SK-N-MC (cell line): Measurements from ENCODE around the gene RRM2.
"Not testable (repeated sequence)": the region's sequence is repeated elsewhere in the genome, so short reads cannot be mapped to it uniquely, and the experiment has no call there.

ENCODE experiments used
- DNase-seq: peaks from one replicate; pipeline ENCODE4 v3.0.0-alpha.2; 2011; ENCODE audit warnings: low read depth, low spot score
- H3K27ac ChIP-seq: fragments of 200-600 bp; sonication (generic); 2 replicates; pipeline ENCODE4 v1.5.1; 2016; ENCODE audit warnings: mixed run types
- H3K36me3 ChIP-seq: fragments of 200-600 bp; sonication (generic); 2 replicates; pipeline ENCODE4 v1.6.1; 2017; ENCODE audit warnings: antibody characterized with exemption, low read length, mixed read lengths; ENCODE audit not compliant: insufficient read depth
- H3K4me3 ChIP-seq: fragments of 200-600 bp; sonication (generic); 2 replicates; pipeline ENCODE4 v1.5.1; 2016
- H3K9ac ChIP-seq: fragments of 200-600 bp; sonication (generic); 2 replicates; pipeline ENCODE4 v1.8.0; 2017; ENCODE audit warnings: mixed run types, mixed read lengths; ENCODE audit not compliant: insufficient read length
- H3K9me3 ChIP-seq: fragments of 200-600 bp; sonication (generic); 2 replicates; pipeline ENCODE4 v1.6.1; 2017; ENCODE audit warnings: low read depth, mild to moderate bottlenecking, antibody characterized with exemption, low read length, moderate library complexity, mixed read lengths
- EZH2 ChIP-seq: fragments of 200-600 bp; sonication (generic); IDR thresholded peaks from one replicate; pipeline ENCODE4 v1.6.1; 2017; ENCODE audit warnings: antibody characterized with exemption
- FOXP2 ChIP-seq: optimal IDR thresholded peaks from 2 replicates; pipeline ENCODE3; 2011; ENCODE audit warnings: mild to moderate bottlenecking, moderate library complexity; ENCODE audit not compliant: insufficient read depth; ENCODE audit errors: extremely low read length, control extremely low read depth
- POLR2AphosphoS5 ChIP-seq: IDR thresholded peaks from 2 replicates; pipeline ENCODE4 v1.6.1; 2012; ENCODE audit warnings: mild to moderate bottlenecking, low read depth, low read length, borderline replicate concordance

Gene RRM2

DNA sequence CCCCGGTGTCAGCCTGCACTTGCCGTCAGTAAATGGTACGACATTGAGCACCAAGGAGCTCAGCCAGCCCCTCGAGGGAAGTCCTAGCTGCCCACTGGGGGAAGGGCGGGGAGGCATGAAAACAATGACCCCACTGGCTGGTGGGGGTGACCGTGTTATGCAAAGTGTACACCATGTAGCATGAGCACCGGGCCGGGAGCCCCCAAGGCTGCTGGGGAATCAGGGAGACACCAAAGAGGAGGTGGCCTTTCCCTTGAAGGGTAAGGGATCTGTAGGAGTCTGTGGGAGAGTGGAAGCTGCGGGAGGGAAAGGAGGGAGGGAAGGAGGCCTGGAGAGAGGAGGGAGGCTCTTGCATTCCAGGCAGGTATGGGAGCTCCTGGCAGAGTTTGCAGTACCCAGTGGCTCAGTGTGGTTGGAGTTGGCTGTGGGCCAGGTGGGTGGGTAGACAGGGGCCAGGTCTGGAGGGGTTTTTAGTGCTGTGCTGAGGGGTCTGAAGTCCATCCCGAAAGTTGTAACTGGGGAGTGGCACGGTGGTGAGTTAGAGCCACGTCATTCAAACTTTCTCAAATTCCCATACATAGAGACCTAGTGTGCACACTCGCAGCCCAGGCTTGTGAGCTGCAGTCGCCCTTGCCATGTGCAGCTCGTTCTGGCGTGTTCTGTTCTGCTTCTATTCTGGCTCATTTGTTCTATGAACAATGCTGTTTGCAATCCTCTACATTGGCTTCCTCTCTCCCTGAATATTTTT is 22.4 kb downstream of the RRM2 start:
- TF ChIP-seq FOXP2 (no peak), POLR2AphosphoS5 (no peak), EZH2 (no peak)
- Histone ChIP-seq H3K9me3 (no peaks in the 10 kb centered on the region), H3K9ac (no peak overlapping the region), H3K36me3 (peaks cover 4% of the 10 kb centered on the region; the same call in 1 of the 2 replicates), H3K4me3 (no peak overlapping the region), H3K27ac (no peak overlapping the region)
- no peak for DNase-seq

DNA sequence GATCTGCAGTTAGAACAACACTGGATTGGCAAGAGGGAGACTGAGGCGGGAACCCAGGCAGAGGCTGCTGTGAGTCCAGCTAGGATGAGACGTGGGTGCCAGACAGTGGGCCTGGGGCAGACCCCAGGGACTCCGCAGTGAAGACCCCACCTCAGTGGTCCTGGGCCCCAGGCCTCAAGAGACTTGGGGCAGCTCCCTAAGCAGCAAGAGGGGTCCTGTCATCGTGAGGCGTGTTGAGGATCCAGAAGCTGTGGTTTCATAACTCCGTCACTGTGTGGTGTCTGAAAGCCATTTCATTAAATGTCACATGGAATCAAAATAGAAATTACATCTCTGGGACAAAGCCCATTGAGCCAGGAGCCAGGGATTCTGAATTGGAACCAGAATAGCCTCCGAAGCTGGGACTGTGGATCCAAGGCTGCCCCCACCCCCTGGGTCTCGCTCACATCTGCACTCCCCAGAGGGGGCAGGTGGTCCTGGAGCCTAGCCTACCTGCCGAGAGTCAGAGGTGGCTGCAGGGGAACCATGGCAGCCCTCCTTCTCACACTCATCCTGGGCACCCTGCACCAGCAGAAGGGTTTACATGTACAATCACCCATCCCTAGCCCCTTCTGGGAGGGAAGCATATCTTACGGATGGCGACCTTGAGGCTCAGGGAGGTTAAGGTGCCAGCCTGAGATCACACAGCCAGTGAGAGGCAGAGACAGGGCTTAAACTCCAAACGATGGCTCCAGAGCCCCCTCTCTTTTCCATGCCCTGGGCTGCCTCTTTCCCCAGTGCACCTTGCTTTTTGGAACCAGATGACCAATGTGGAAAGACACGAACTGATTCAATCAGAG is 23.2 kb downstream of the RRM2 start:
- H3K36me3 ChIP-seq, result peaks cover 4% of the 10 kb centered on the region; the same call in 1 of the 2 replicates
- H3K4me3 ChIP-seq, result no peak overlapping the region
- H3K9ac ChIP-seq, result no peak overlapping the region

DNA sequence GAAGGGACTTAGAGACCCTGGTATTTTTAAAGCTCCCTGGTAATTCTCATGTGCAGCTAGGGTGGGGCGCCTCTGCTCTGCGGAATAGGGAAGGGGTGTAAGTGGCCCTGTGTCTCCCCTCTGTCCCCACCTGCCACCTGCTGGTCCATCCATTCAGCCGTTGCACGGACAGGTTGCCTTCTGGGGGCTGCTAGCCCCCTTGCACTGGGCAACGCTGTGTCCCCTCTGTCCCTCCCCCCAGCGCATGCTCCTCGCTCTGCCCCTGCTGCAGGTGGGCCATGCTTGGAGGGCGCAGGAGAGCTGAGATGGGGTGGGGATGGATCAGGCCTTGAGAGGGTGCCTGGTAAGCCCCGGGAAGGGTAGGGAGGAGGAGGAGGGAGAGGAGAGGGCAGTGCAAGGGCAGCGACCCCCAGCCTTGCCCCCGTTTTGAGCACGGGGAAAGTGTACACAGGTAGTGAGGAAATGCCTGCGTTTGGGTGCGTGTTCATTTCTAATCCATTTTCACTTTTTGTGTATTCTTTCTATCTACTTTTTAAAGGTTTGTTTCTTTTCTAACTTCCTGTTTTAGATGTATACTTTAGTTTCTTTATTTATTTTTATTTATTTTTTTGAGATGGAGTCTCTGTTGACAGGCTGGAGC is 23.9 kb downstream of the RRM2 start:
- H3K9me3 ChIP-seq, result no peaks in the 10 kb centered on the region
- H3K4me3 ChIP-seq, result no peak overlapping the region
- no peak for DNase-seq
- H3K36me3 ChIP-seq, result peaks cover 4% of the 10 kb centered on the region; the same call in 1 of the 2 replicates
- H3K27ac ChIP-seq, result no peak overlapping the region
- TF ChIP-seq EZH2 (no peak), FOXP2 (no peak)
- H3K9ac ChIP-seq, result no peak overlapping the region

More for the DNA sequence above, 23.2 kb downstream of the RRM2 start:
- H3K27ac ChIP-seq, result no peak overlapping the region
- TF ChIP-seq POLR2AphosphoS5 (no peak), EZH2 (no peak), FOXP2 (no peak)
- no peaks in the 10 kb centered on the region for H3K9me3 ChIP-seq
- DNase-seq, result no peak

DNA sequence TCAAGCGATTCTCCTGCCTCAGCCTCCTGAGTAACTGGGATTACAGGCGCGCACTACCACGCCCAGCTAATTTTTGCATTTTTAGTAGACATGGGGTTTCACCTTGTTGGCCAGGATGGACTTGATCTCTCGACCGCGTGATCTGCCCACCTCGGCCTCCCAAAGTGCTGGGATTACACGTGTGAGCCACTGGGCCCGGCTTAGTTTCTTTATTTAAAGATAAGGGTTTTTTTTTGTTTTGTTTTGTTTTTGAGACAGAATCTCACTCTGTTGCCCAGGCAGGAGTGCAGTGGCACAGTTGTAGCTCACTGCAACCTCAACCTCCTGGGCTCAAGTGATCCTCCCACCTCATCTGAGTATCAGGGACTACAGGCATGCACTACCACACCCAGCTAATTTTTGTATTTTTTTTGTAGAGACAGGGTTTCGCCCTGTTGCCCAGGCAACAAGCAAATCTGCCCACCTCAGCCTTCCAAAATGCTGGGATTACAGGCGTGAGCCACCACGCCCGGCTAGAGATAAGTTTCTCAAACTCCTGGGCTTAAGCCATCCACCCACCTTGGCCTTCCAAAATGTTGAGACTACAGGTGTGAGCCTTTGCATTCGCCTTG is 24.6 kb downstream of the RRM2 start:
- not testable (repeated sequence) for H3K9me3 ChIP-seq, DNase-seq, H3K36me3 ChIP-seq, H3K9ac ChIP-seq, H3K4me3 ChIP-seq, H3K27ac ChIP-seq

DNA sequence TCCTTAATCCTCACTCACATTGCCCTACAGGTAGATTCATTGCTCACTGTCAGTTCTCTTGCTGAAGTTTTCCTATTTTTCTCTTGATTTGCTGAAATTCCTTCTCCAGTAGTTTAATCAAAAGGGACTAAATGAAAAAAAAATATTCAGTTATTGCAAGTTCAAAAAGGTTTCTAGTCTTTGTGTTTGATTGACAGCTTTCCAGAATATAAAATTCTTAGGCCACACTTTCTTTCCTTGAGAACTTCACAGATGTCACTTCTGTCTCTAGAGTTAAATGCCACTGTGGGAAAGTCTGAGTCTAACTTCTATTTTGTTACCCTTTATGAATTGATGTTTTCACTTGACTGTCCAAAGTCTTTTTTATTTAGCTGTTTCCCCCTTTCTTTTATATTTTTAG is 25.7 kb downstream of the RRM2 start:
- H3K36me3 ChIP-seq, result peaks cover 1% of the 10 kb centered on the region; the same call in 1 of the 2 replicates
- TF ChIP-seq POLR2AphosphoS5 (no peak), FOXP2 (no peak), EZH2 (no peak)

DNA sequence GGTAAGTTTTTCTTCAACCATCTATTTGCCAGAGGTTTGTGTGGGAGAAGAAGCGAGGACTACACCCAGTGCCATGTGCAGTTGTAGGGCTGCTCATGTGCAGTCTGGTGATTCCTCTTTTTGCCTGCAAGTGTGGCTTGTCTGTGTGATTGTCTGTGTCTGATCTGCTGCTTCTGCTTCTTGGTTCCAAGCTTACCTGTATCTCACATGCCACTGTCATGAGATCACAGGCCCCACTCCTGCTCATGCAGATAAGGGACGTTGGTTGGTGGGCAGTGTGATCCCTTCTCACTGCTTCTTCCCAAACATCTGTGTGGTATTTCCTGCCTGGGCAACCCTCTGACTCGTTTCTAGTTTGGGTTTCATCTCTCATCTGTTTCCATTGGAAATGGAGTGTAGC is 27.1 kb downstream of the RRM2 start:
- no peak overlapping the region for H3K4me3 ChIP-seq
- TF ChIP-seq FOXP2 (no peak), POLR2AphosphoS5 (no peak), EZH2 (no peak)
- H3K9ac ChIP-seq, result no peak overlapping the region
- no peaks in the 10 kb centered on the region for H3K9me3 ChIP-seq
- H3K27ac ChIP-seq, result no peak overlapping the region
- no peaks in the 10 kb centered on the region; the same call in 1 of the 2 replicates for H3K36me3 ChIP-seq
- no peak for DNase-seq

More for the DNA sequence above, 25.7 kb downstream of the RRM2 start:
- no peak for DNase-seq
- H3K4me3 ChIP-seq, result no peak overlapping the region
- no peaks in the 10 kb centered on the region for H3K9me3 ChIP-seq
- no peak overlapping the region for H3K9ac ChIP-seq
- no peak overlapping the region for H3K27ac ChIP-seq

DNA sequence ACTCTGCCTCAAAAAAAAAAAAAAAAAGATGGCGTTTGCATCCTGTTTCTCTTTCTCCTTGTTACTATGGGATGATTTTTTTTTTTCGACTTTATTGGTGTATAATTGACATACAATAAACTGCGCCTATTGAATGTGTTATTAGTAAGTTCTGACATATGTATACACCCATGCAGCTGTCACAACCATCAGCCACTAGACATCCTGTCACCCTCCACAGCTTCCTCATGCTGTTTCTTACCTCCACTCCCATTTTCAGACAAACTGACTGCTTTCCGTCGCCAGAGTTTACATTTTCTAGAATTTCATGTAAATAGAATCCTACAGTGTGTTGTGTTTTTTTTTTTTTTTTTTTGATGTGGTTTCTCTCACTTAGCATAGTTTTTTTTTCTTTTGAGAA is 27.9 kb downstream of the RRM2 start:
- Histone ChIP-seq H3K36me3 (no peaks in the 10 kb centered on the region), H3K4me3 (no peak overlapping the region), H3K9me3 (no peaks in the 10 kb centered on the region), H3K27ac (no peak overlapping the region), H3K9ac (no peak overlapping the region)
- DNase-seq, result no peak
- TF ChIP-seq FOXP2 (no peak), POLR2AphosphoS5 (no peak), EZH2 (no peak)

DNA sequence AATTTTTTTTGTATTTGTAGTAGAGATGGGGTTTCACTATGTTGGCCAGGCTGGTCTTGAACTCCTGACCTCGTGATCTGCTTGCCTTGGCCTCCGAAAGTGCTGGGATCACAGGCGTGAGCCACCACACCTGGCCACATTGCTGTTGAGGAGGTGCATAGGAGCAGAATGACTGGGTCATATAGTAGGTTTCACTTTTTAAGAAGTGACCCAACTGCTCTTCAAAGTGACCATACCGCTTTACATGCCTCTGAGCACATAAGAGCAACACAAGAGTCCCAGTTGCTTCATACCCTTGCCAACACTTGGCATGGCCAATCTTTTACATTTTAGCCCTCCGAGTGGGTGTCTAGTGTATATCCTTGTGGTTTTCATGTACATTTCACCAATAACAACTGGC is 28.9 kb downstream of the RRM2 start:
- Histone ChIP-seq H3K4me3 (no peak overlapping the region), H3K36me3 (no peaks in the 10 kb centered on the region), H3K9me3 (no peaks in the 10 kb centered on the region), H3K27ac (no peak overlapping the region), H3K9ac (no peak overlapping the region)
- DNase-seq, result no peak
- TF ChIP-seq EZH2 (no peak), POLR2AphosphoS5 (no peak), FOXP2 (no peak)
